ENCODE measurements around the gene SERTM1.

SERTM1 gene

DNA sequence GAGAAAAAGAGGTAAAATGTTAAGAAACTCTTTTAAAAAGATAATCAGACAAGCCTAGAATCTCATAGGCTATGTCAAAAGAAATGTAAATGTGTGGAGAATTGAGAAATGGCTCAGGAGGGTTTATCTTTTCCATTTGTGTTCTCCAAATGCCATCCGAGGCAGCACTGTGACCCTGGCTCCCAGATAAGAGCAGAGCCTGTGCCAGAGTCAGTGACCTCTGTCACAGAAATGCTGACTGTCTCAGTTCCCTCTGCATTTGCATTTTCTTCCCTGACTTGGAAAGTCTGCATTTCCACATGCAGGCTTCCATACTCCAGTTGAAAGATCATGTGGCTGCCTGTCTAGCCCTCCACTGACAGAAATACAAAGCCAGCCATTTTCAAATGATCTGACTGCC is 42.0 kb downstream of the SERTM1 start:
- TF ChIP-seq, protein P1, sequence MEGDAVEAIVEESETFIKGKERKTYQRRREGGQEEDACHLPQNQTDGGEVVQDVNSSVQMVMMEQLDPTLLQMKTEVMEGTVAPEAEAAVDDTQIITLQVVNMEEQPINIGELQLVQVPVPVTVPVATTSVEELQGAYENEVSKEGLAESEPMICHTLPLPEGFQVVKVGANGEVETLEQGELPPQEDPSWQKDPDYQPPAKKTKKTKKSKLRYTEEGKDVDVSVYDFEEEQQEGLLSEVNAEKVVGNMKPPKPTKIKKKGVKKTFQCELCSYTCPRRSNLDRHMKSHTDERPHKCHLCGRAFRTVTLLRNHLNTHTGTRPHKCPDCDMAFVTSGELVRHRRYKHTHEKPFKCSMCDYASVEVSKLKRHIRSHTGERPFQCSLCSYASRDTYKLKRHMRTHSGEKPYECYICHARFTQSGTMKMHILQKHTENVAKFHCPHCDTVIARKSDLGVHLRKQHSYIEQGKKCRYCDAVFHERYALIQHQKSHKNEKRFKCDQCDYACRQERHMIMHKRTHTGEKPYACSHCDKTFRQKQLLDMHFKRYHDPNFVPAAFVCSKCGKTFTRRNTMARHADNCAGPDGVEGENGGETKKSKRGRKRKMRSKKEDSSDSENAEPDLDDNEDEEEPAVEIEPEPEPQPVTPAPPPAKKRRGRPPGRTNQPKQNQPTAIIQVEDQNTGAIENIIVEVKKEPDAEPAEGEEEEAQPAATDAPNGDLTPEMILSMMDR (conservative IDR thresholded peaks at IDR 0.05; ENCODE audit: low read depth): no peak
- POLR2A ChIA-PET (ENCODE audit: low non-redundant PET): no interaction called here
- CTCF ChIA-PET: no interaction called here
- H3K27ac ChIP-seq: no peak overlapping the region
- no peak for DNase-seq (ENCODE audit: low spot score)

DNA sequence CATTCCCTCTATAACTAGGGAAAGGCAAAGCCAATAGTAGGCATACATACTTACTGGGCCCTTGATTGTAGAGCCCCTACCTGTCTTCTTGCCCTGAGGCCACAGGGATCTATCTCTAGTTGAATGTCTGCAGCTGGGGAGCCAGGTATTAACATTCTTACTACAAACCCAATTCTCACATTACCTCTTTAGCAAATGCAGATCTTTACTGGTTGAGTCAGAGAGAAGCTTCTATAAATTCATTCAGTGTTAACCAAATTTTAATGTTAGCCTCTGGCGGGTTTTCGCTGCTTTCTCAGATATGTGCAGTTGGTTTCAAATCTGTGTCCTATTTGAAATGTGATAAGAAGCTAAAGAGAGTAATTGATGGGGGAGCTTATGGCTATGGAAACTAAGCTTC is 43.2 kb downstream of the SERTM1 start:
- TF ChIP-seq, protein P1 (conservative IDR thresholded peaks at IDR 0.05; ENCODE audit: low read depth): no peak
- CTCF ChIA-PET: no interaction called here
- H3K27ac ChIP-seq: no peak overlapping the region
- POLR2A ChIA-PET (ENCODE audit: low non-redundant PET): no interaction called here
- no peak for DNase-seq (ENCODE audit: low spot score)

DNA sequence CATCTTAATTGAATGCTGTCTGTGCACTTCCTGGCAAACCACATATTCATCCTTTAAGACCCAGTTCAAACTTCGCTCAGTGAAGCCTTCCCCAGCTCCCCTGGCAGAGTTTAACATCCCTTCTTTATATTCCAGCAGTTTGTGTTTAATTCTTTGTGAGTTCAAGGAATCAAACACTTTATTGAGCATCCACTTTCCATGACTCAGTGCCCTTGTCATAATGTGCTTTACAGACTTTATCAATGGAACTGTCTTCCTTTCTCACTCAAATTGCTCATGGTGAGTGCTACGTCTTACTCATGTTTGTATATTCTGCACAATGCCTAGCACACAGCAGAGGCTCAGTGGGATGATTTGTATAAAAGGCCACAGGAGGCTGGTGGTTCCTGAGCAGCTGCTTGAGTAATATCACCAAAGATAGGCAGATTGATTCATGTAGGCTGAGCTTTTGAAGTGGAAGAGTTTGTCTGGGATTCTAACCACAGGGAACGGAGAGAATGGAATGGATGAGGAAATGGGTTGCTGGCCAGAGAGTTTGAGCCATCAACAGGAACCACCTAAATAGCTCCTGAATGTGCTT is 44.2 kb downstream of the SERTM1 start:
- TF ChIP-seq, protein P1 (conservative IDR thresholded peaks at IDR 0.05; ENCODE audit: low read depth): no peak
- DNase-seq (ENCODE audit: low spot score): no peak
- no peak overlapping the region for H3K27ac ChIP-seq
- POLR2A ChIA-PET (ENCODE audit: low non-redundant PET): no interaction called here
- CTCF ChIA-PET: no interaction called here

DNA sequence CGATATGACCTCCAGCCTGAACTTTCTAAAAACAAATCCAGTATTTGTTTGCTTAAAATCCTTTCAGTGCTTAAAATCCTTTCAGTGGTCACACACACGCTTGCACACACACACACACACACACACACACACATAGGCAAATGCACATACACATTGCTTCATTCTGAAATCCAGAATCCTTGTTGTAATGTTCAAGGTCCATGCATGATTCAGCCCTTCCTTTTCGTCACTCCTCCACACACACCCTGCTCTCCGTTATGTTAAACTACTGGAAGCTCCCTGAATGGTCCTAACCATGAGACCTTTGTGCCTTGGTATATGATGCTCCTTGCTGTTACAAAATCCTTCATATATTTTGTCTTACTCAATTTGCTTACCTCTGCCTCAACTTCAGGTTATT is 44.9 kb downstream of the SERTM1 start:
- no peak overlapping the region for H3K27ac ChIP-seq
- DNase-seq (ENCODE audit: low spot score): no peak
- ChIA-PET CTCF (no interaction called here), POLR2A (ENCODE audit: low non-redundant PET) (no interaction called here)
- TF ChIP-seq, protein P1 (conservative IDR thresholded peaks at IDR 0.05; ENCODE audit: low read depth): no peak

DNA sequence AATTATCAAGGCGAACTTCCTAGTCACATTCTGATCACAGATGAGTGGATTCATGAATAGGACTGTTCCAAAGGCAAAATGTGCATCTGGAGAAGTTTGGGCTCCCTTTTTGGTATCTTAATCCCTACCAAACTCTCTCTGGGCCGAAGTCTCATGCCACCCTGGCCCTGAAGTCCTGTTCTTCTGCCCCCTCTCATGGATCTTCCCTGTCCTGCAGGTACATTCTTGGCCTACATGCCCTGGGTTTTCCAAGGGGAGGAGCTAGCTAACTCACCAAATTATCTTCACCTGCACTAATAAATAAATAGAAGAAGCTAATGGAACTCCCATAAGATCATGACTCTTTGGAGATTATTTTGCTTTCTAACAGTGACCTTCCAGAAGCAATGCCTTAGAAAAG is 50.3 kb downstream of the SERTM1 start:
- no peak overlapping the region for H3K27ac ChIP-seq
- TF ChIP-seq, protein P1 (conservative IDR thresholded peaks at IDR 0.05; ENCODE audit: low read depth): no peak
- CTCF ChIA-PET: no interaction called here
- no peak for DNase-seq (ENCODE audit: low spot score)
- POLR2A ChIA-PET (ENCODE audit: low non-redundant PET): no interaction called here

DNA sequence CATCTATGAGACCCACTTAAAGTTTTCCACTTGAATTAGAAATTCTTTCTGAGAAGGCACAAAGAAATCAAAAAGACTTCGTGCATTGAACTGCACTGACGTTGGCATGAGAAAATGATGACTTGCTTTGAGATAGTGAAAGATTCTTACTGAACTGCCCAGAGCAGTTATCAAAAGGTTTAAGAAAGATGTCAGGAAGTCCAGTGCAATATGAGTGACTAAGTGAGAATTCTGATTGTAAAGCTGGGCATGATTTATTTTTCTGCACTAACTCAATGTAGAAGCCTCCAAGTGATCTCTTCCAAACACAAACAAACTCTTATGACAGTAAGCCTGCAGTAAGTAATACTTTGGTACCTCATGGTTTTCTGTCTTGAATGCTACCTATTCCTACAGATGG is 52.1 kb downstream of the SERTM1 start:
- TF ChIP-seq, protein P1 (conservative IDR thresholded peaks at IDR 0.05; ENCODE audit: low read depth): no peak
- ChIA-PET CTCF (interaction anchor here (1.1 kb wide), 1 partner anchor 10 kb away, joined by 4 read pairs; no protein-coding TSS in a partner anchor), POLR2A (ENCODE audit: low non-redundant PET) (no interaction called here)
- H3K27ac ChIP-seq: no peak overlapping the region
- no peak for DNase-seq (ENCODE audit: low spot score)

All from RWPE1 (cell line).